Measurements from ENCODE around the gene SLC9A9. TPM values are rescaled to one million over a fixed set of nuclear protein-coding genes. Genes with fewer than 3 reads are reported as not detected.
"Not testable (repeated sequence)": the region's sequence is repeated elsewhere in the genome, so short reads cannot be mapped to it uniquely, and the experiment has no call there.

The SLC9A9 gene
- total and polyA plus RNA-seq, 9 donors, result 9.6 to 18.3 (median 11.2) TPM

- H3K36me3 ChIP-seq (ENCODE audit: control insufficient read depth, insufficient read depth, low read length), result no peaks in the 10 kb centered on the region
- no peak overlapping the region for H3K27ac ChIP-seq (ENCODE audit: low read length)
- H3K4me1 ChIP-seq (ENCODE audit: control insufficient read depth, insufficient read depth, low read length), result no peaks in the 10 kb centered on the region
- WGBS (ENCODE audit: insufficient coverage), result 90% methylated on average over 4 of the region's 10 CpGs
- no peaks in the 10 kb centered on the region for H3K9me3 ChIP-seq (replicated peaks; ENCODE audit: control insufficient read depth, low read depth, low read length)
- DNase-seq, result no peak
- H3K27me3 ChIP-seq (ENCODE audit: control insufficient read depth, insufficient read depth, low read length), result no peaks in the 10 kb centered on the region
- no peak overlapping the region for H3K4me3 ChIP-seq (ENCODE audit: low read length)
Measured at GRCh38 chr3:143437405-143437804, 410.9 kb downstream of the SLC9A9 start.

- Histone ChIP-seq H3K27ac (ENCODE audit: low read length) (no peak overlapping the region), H3K4me3 (ENCODE audit: low read length) (no peak overlapping the region), H3K27me3 (ENCODE audit: control insufficient read depth, insufficient read depth, low read length) (no peaks in the 10 kb centered on the region), H3K9me3 (replicated peaks; ENCODE audit: control insufficient read depth, low read depth, low read length) (no peaks in the 10 kb centered on the region), H3K4me1 (ENCODE audit: control insufficient read depth, insufficient read depth, low read length) (no peaks in the 10 kb centered on the region), H3K36me3 (ENCODE audit: control insufficient read depth, insufficient read depth, low read length) (no peaks in the 10 kb centered on the region)
- no peak for DNase-seq
- WGBS (ENCODE audit: insufficient coverage), result 89% methylated on average over 3 of the region's 5 CpGs
Measured at GRCh38 chr3:143436231-143436930, 411.9 kb downstream of the SLC9A9 start.

- WGBS (ENCODE audit: insufficient coverage), result no CpG with 5 or more reads among the region's 4 CpGs
- no peak overlapping the region for H3K27ac ChIP-seq (ENCODE audit: low read length)
- DNase-seq, result no peak
- no peak overlapping the region for H3K4me3 ChIP-seq (ENCODE audit: low read length)
- no peaks in the 10 kb centered on the region for H3K9me3 ChIP-seq (replicated peaks; ENCODE audit: control insufficient read depth, low read depth, low read length)
- no peaks in the 10 kb centered on the region for H3K36me3 ChIP-seq (ENCODE audit: control insufficient read depth, insufficient read depth, low read length)
- no peaks in the 10 kb centered on the region for H3K27me3 ChIP-seq (ENCODE audit: control insufficient read depth, insufficient read depth, low read length)
- H3K4me1 ChIP-seq (ENCODE audit: control insufficient read depth, insufficient read depth, low read length), result no peaks in the 10 kb centered on the region
Measured at GRCh38 chr3:143433787-143434378, 414.4 kb downstream of the SLC9A9 start.

GRCh38 chr3:143431298-143431697 lies 417.0 kb downstream of the SLC9A9 start:
- not testable (repeated sequence) for H3K4me3 ChIP-seq (ENCODE audit: low read length); H3K27ac ChIP-seq (ENCODE audit: low read length); H3K4me1 ChIP-seq (ENCODE audit: control insufficient read depth, insufficient read depth, low read length); H3K9me3 ChIP-seq (replicated peaks; ENCODE audit: control insufficient read depth, low read depth, low read length); H3K27me3 ChIP-seq (ENCODE audit: control insufficient read depth, insufficient read depth, low read length); DNase-seq; H3K36me3 ChIP-seq (ENCODE audit: control insufficient read depth, insufficient read depth, low read length)
- WGBS (ENCODE audit: insufficient coverage), result 94% methylated on average over 3 of the region's 7 CpGs

GRCh38 chr3:143430568-143430967 lies 417.7 kb downstream of the SLC9A9 start:
- no peak overlapping the region for H3K27ac ChIP-seq (ENCODE audit: low read length)
- no peaks in the 10 kb centered on the region for H3K9me3 ChIP-seq (replicated peaks; ENCODE audit: control insufficient read depth, low read depth, low read length)
- no peaks in the 10 kb centered on the region for H3K4me1 ChIP-seq (ENCODE audit: control insufficient read depth, insufficient read depth, low read length)
- no peak overlapping the region for H3K4me3 ChIP-seq (ENCODE audit: low read length)
- WGBS (ENCODE audit: insufficient coverage), result no CpG with 5 or more reads among the region's 1 CpG
- H3K27me3 ChIP-seq (ENCODE audit: control insufficient read depth, insufficient read depth, low read length), result no peaks in the 10 kb centered on the region
- no peaks in the 10 kb centered on the region for H3K36me3 ChIP-seq (ENCODE audit: control insufficient read depth, insufficient read depth, low read length)
- no peak for DNase-seq

GRCh38 chr3:143429628-143430514 lies 418.4 kb downstream of the SLC9A9 start:
- no peak overlapping the region for H3K4me3 ChIP-seq (ENCODE audit: low read length)
- H3K36me3 ChIP-seq (ENCODE audit: control insufficient read depth, insufficient read depth, low read length), result no peaks in the 10 kb centered on the region
- 81% methylated on average over 4 of the region's 5 CpGs for whole genome bisulfite sequencing (ENCODE audit: insufficient coverage)
- DNase-seq, result no peak
- H3K9me3 ChIP-seq (replicated peaks; ENCODE audit: control insufficient read depth, low read depth, low read length), result no peaks in the 10 kb centered on the region
- no peaks in the 10 kb centered on the region for H3K27me3 ChIP-seq (ENCODE audit: control insufficient read depth, insufficient read depth, low read length)
- no peaks in the 10 kb centered on the region for H3K4me1 ChIP-seq (ENCODE audit: control insufficient read depth, insufficient read depth, low read length)
- H3K27ac ChIP-seq (ENCODE audit: low read length), result no peak overlapping the region

- H3K27me3 ChIP-seq (ENCODE audit: control insufficient read depth, insufficient read depth, low read length), result no peaks in the 10 kb centered on the region
- no peak for DNase-seq
- H3K36me3 ChIP-seq (ENCODE audit: control insufficient read depth, insufficient read depth, low read length), result no peaks in the 10 kb centered on the region
- no peaks in the 10 kb centered on the region for H3K9me3 ChIP-seq (replicated peaks; ENCODE audit: control insufficient read depth, low read depth, low read length)
- no CpG with 5 or more reads among the region's 1 CpG for WGBS (ENCODE audit: insufficient coverage)
- no peak overlapping the region for H3K27ac ChIP-seq (ENCODE audit: low read length)
- no peak overlapping the region for H3K4me3 ChIP-seq (ENCODE audit: low read length)
- H3K4me1 ChIP-seq (ENCODE audit: control insufficient read depth, insufficient read depth, low read length), result no peaks in the 10 kb centered on the region
Measured at GRCh38 chr3:143428294-143428693, 420.0 kb downstream of the SLC9A9 start.

GRCh38 chr3:143427631-143428030 lies 420.6 kb downstream of the SLC9A9 start:
- H3K27me3 ChIP-seq (ENCODE audit: control insufficient read depth, insufficient read depth, low read length), result no peaks in the 10 kb centered on the region
- H3K4me3 ChIP-seq (ENCODE audit: low read length), result no peak overlapping the region
- H3K4me1 ChIP-seq (ENCODE audit: control insufficient read depth, insufficient read depth, low read length), result no peaks in the 10 kb centered on the region
- H3K36me3 ChIP-seq (ENCODE audit: control insufficient read depth, insufficient read depth, low read length), result no peaks in the 10 kb centered on the region
- H3K9me3 ChIP-seq (replicated peaks; ENCODE audit: control insufficient read depth, low read depth, low read length), result no peaks in the 10 kb centered on the region
- WGBS (ENCODE audit: insufficient coverage), result no CpG with 5 or more reads among the region's 1 CpG
- no peak for DNase-seq
- no peak overlapping the region for H3K27ac ChIP-seq (ENCODE audit: low read length)

GRCh38 chr3:143424874-143425273 lies 423.4 kb downstream of the SLC9A9 start:
- DNase-seq, result no peak
- no peak overlapping the region for H3K4me3 ChIP-seq (ENCODE audit: low read length)

GRCh38 chr3:143421556-143421955 lies 426.7 kb downstream of the SLC9A9 start:
- no peaks in the 10 kb centered on the region for H3K27me3 ChIP-seq (ENCODE audit: control insufficient read depth, insufficient read depth, low read length)
- no peak overlapping the region for H3K4me3 ChIP-seq (ENCODE audit: low read length)
- no peaks in the 10 kb centered on the region for H3K9me3 ChIP-seq (replicated peaks; ENCODE audit: control insufficient read depth, low read depth, low read length)
- no peak overlapping the region for H3K27ac ChIP-seq (ENCODE audit: low read length)
- no CpG with 5 or more reads among the region's 3 CpGs for WGBS (ENCODE audit: insufficient coverage)
- no peak for DNase-seq
- H3K4me1 ChIP-seq (ENCODE audit: control insufficient read depth, insufficient read depth, low read length), result no peaks in the 10 kb centered on the region
- H3K36me3 ChIP-seq (ENCODE audit: control insufficient read depth, insufficient read depth, low read length), result no peaks in the 10 kb centered on the region

More at GRCh38 chr3:143424874-143425273, 423.4 kb downstream of the SLC9A9 start:
- Histone ChIP-seq H3K9me3 (replicated peaks; ENCODE audit: control insufficient read depth, low read depth, low read length) (no peaks in the 10 kb centered on the region), H3K4me1 (ENCODE audit: control insufficient read depth, insufficient read depth, low read length) (no peaks in the 10 kb centered on the region), H3K27ac (ENCODE audit: low read length) (no peak overlapping the region), H3K27me3 (ENCODE audit: control insufficient read depth, insufficient read depth, low read length) (no peaks in the 10 kb centered on the region), H3K36me3 (ENCODE audit: control insufficient read depth, insufficient read depth, low read length) (no peaks in the 10 kb centered on the region)
- whole genome bisulfite sequencing (ENCODE audit: insufficient coverage), result no CpG with 5 or more reads among the region's 1 CpG
